CD4-positive, CD25-positive, alpha-beta regulatory T cell (primary cell): ENCODE results near the gene USP17L30. TPM values are rescaled to one million over a fixed set of nuclear protein-coding genes. Genes with fewer than 3 reads are reported as not detected.
"Not testable (repeated sequence)": the region's sequence is repeated elsewhere in the genome, so short reads cannot be mapped to it uniquely, and the experiment has no call there.

Source experiments
- ATAC-seq, 2 donors: fragments of 150-1000 bp; cut with Tn5 transposase; one replicate each; pipeline ENCODE4 v1.10.0; 2021; ENCODE audit warnings: low read depth in 2 of 2, moderate number of reproducible peaks in 2 of 2, moderate library complexity in 1 of 2
- DNase-seq, 3 donors: peaks; one replicate each; pipeline versions ENCODE4 v3.0.0 to v3.0.0-alpha.2; 2012 to 2022; ENCODE audit warnings: mixed read lengths in 1 of 3
- H3K27ac ChIP-seq: one replicate; pipeline ENCODE4 v1.7.0; 2013; ENCODE audit warnings: mild to moderate bottlenecking, low read length; ENCODE audit not compliant: insufficient read depth, poor library complexity, severe bottlenecking
- H3K27me3 ChIP-seq: one replicate; pipeline ENCODE4 v1.7.0; 2013; ENCODE audit warnings: low read length; ENCODE audit not compliant: control insufficient read depth, insufficient read depth
- H3K36me3 ChIP-seq: one replicate; pipeline ENCODE4 v1.7.0; 2013; ENCODE audit warnings: mild to moderate bottlenecking, low read length, moderate library complexity; ENCODE audit not compliant: control insufficient read depth, insufficient read depth
- H3K4me1 ChIP-seq: 2 replicates; pipeline ENCODE4 v1.7.0; 2013; ENCODE audit warnings: mild to moderate bottlenecking, low read length; ENCODE audit not compliant: insufficient read depth, control insufficient read depth, poor library complexity, severe bottlenecking
- H3K4me3 ChIP-seq: one replicate; pipeline ENCODE4 v1.7.0; 2013; ENCODE audit warnings: low read depth, mild to moderate bottlenecking, low read length, moderate library complexity
- H3K9me3 ChIP-seq, 2 experiments: 1 replicate in 1 of 2; 2 replicates in 1 of 2; pipeline ENCODE4 v1.7.0; 2013; ENCODE audit warnings: low read length in 2 of 2, mild to moderate bottlenecking in 1 of 2, moderate library complexity in 1 of 2; ENCODE audit not compliant: control insufficient read depth in 2 of 2
- H3K27ac Mint-ChIP-seq, 3 donors: one replicate each; pipeline ENCODE4 v1.8.0; 2020 to 2022; ENCODE audit warnings: mild to moderate bottlenecking in 3 of 3, mixed read lengths in 3 of 3, moderate library complexity in 2 of 3
- H3K27me3 Mint-ChIP-seq: one replicate; pipeline ENCODE4 v1.8.0; 2022; ENCODE audit warnings: mild to moderate bottlenecking, mixed read lengths
- H3K36me3 Mint-ChIP-seq: one replicate; pipeline ENCODE4 v1.8.0; 2020; ENCODE audit warnings: mixed read lengths
- H3K4me1 Mint-ChIP-seq, 4 donors: one replicate each; pipeline ENCODE4 v1.8.0; 2020 to 2022; ENCODE audit warnings: mixed read lengths in 4 of 4, mild to moderate bottlenecking in 1 of 4
- H3K4me3 Mint-ChIP-seq, 4 donors: one replicate each; pipeline ENCODE4 v1.8.0; 2020 to 2022; ENCODE audit warnings: mild to moderate bottlenecking in 4 of 4, mixed read lengths in 4 of 4, moderate library complexity in 3 of 4
- H3K9me3 Mint-ChIP-seq, 7 donors: one replicate each; pipeline ENCODE4 v1.8.0; 2020 to 2022; ENCODE audit warnings: mixed read lengths in 7 of 7, mild to moderate bottlenecking in 3 of 7, moderate library complexity in 2 of 7
- polyA plus RNA-seq, 4 donors: library from polyadenylated mRNA; unstranded; fragments of 300-500 nt; fragmentation: Illumina TruSeq; gene quantifications; one replicate each; pipeline ENCODE4 v1.2.3, GENCODE V29; 2021
- total RNA-seq: library from RNA; stranded (reverse); gene quantifications from one replicate; pipeline ENCODE4 v1.2.3, GENCODE V29; 2022

USP17L30 gene
- total and polyA plus RNA-seq, 5 donors from 2014 or later, result not detected

- not testable (repeated sequence) for H3K27me3 ChIP-seq, H3K9me3 Mint-ChIP-seq, ATAC-seq, H3K4me1 ChIP-seq, H3K27ac ChIP-seq, DNase-seq, H3K4me3 Mint-ChIP-seq, H3K4me3 ChIP-seq, H3K27ac Mint-ChIP-seq, H3K9me3 ChIP-seq, H3K4me1 Mint-ChIP-seq, H3K27me3 Mint-ChIP-seq, H3K36me3 Mint-ChIP-seq, H3K36me3 ChIP-seq
Measured at GRCh38 chr4:9406491-9406890, 43.6 kb downstream of the USP17L30 start.

- H3K27me3 ChIP-seq, result no peaks in the 10 kb centered on the region
- Mint-ChIP-seq H3K9me3 (peaks cover 0 to 9% (median 6%) of the 10 kb centered on the region in 7 donors), H3K4me3 (no peak overlapping the region), H3K36me3 (no peaks in the 10 kb centered on the region), H3K4me1 (no peaks in the 10 kb centered on the region), H3K27ac (no peak overlapping the region), H3K27me3 (no peaks in the 10 kb centered on the region)
- no peaks in the 10 kb centered on the region for H3K9me3 ChIP-seq
- DNase-seq (no peak), ATAC-seq (no peak)
- H3K4me1 ChIP-seq, result no peaks in the 10 kb centered on the region
- no peak overlapping the region for H3K4me3 ChIP-seq
- H3K36me3 ChIP-seq, result no peaks in the 10 kb centered on the region
- H3K27ac ChIP-seq, result no peak overlapping the region
Measured at GRCh38 chr4:9409793-9410192, 46.9 kb downstream of the USP17L30 start.

Other genes starting within 250 kb of the USP17L30 start
- not detected for gene FAM90A26, start 192.7 kb upstream of the USP17L30 start, total RNA-seq
- not detected for gene FAM90A26, start 192.7 kb upstream of the USP17L30 start, polyA plus RNA-seq
- not detected for gene USP17L10, start 152.5 kb upstream of the USP17L30 start, total RNA-seq
- not detected for gene USP17L10, start 152.5 kb upstream of the USP17L30 start, polyA plus RNA-seq
- not detected for gene USP17L11, start 147.7 kb upstream of the USP17L30 start, total RNA-seq
- gene USP17L11, start 147.7 kb upstream of the USP17L30 start, polyA plus RNA-seq, result not detected
- gene USP17L12, start 143.0 kb upstream of the USP17L30 start, total RNA-seq, result not detected
- gene USP17L12, start 143.0 kb upstream of the USP17L30 start, polyA plus RNA-seq, result not detected
- gene USP17L13, start 138.2 kb upstream of the USP17L30 start, total RNA-seq, result not detected
- gene USP17L13, start 138.2 kb upstream of the USP17L30 start, polyA plus RNA-seq, result not detected
- not detected for gene USP17L15, start 128.7 kb upstream of the USP17L30 start, total RNA-seq
- gene USP17L15, start 128.7 kb upstream of the USP17L30 start, polyA plus RNA-seq, result not detected
- not detected for gene USP17L17, start 119.2 kb upstream of the USP17L30 start, total RNA-seq
- gene USP17L17, start 119.2 kb upstream of the USP17L30 start, polyA plus RNA-seq, result not detected
- gene USP17L18, start 114.5 kb upstream of the USP17L30 start, total RNA-seq, result not detected
- not detected for gene USP17L18, start 114.5 kb upstream of the USP17L30 start, polyA plus RNA-seq
- not detected for gene USP17L19, start 109.8 kb upstream of the USP17L30 start, total RNA-seq
- gene USP17L19, start 109.8 kb upstream of the USP17L30 start, polyA plus RNA-seq, result not detected
- gene USP17L20, start 105.0 kb upstream of the USP17L30 start, total RNA-seq, result not detected
- gene USP17L20, start 105.0 kb upstream of the USP17L30 start, polyA plus RNA-seq, result not detected
- not detected for gene USP17L21, start 100.3 kb upstream of the USP17L30 start, total RNA-seq
- not detected for gene USP17L21, start 100.3 kb upstream of the USP17L30 start, polyA plus RNA-seq
- not detected for gene USP17L22, start 95.5 kb upstream of the USP17L30 start, total RNA-seq
- not detected for gene USP17L22, start 95.5 kb upstream of the USP17L30 start, polyA plus RNA-seq
- gene USP17L24, start 38.0 kb upstream of the USP17L30 start, total RNA-seq, result not detected
- gene USP17L24, start 38.0 kb upstream of the USP17L30 start, polyA plus RNA-seq, result not detected
- not detected for gene USP17L25, start 33.2 kb upstream of the USP17L30 start, total RNA-seq
- not detected for gene USP17L25, start 33.2 kb upstream of the USP17L30 start, polyA plus RNA-seq
- not detected for gene USP17L26, start 28.5 kb upstream of the USP17L30 start, total RNA-seq
- gene USP17L26, start 28.5 kb upstream of the USP17L30 start, polyA plus RNA-seq, result not detected
- not detected for gene USP17L5, start 23.7 kb upstream of the USP17L30 start, total RNA-seq
- gene USP17L5, start 23.7 kb upstream of the USP17L30 start, polyA plus RNA-seq, result not detected
- not detected for gene USP17L27, start 19.0 kb upstream of the USP17L30 start, total RNA-seq
- gene USP17L27, start 19.0 kb upstream of the USP17L30 start, polyA plus RNA-seq, result not detected
- gene USP17L28, start 14.2 kb upstream of the USP17L30 start, total RNA-seq, result not detected
- not detected for gene USP17L28, start 14.2 kb upstream of the USP17L30 start, polyA plus RNA-seq
- not detected for gene USP17L29, start 9.5 kb upstream of the USP17L30 start, total RNA-seq
- not detected for gene USP17L29, start 9.5 kb upstream of the USP17L30 start, polyA plus RNA-seq
- gene DEFB131A, start 81.3 kb downstream of the USP17L30 start, total RNA-seq, result not detected
- gene DEFB131A, start 81.3 kb downstream of the USP17L30 start, polyA plus RNA-seq, result not detected